ENCODE measurements around the gene HOXA9.

HOXA9 gene

DNA sequence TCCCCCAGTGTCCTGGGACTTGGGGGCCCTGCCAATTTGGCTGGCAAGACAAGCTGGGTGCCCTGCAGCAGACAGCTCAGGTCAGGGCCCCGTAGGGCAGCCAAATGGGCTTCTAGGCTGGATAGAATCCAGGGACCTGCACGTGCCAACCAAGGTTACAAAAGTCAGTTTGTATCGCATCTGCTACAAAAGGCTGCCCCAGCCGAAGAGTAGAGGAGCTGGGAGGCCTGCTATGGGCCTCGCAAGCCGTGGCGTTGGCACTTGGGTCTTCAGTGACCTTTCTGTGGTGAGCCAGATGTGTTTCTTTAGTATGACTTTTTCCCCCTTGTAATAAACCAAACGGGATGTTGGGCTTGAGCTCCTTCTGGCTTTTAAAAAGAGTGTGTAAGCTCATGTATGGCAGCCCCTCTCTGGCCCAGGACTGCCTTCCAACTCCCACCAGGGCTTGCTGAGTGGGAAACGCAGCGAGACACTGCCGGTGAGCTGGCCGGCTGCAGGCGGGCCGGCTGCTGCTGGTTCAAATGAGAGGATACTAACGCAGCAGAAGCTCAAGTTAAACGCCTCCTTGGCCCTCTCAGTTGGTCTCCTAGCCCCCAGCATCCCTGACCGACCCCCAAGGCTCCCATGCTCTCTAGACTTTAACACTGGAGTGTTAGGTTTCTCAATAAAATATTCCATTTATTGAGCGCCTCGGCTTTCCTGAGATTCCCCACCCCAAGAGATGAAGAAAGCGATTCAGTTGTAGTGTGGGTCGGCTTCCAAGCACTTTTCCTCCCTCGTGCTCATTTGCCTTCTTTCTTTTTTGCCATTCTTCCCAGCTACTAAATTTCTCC lies 11.8 kb upstream of the HOXA9 start:
- no peak for DNase-seq (ENCODE audit: low read depth in 2 of 2)

DNA sequence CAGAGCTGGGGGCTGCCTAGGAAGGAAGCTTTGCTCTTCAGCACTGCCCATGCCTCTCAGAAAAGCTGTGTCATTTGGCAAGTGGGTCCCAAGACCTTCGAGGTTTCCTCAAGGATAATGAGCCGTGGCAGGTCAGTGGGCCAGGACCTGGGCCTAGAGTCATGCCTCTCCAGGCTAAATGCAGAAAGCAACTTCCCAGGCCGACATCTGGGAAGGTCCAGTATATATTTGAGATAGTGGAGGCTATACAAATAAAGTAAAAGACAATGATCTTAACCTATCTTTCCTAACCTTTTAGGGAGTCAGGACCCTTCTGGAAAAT lies 11.1 kb upstream of the HOXA9 start:
- DNase-seq (ENCODE audit: low read depth in 2 of 2), result no peak

DNA sequence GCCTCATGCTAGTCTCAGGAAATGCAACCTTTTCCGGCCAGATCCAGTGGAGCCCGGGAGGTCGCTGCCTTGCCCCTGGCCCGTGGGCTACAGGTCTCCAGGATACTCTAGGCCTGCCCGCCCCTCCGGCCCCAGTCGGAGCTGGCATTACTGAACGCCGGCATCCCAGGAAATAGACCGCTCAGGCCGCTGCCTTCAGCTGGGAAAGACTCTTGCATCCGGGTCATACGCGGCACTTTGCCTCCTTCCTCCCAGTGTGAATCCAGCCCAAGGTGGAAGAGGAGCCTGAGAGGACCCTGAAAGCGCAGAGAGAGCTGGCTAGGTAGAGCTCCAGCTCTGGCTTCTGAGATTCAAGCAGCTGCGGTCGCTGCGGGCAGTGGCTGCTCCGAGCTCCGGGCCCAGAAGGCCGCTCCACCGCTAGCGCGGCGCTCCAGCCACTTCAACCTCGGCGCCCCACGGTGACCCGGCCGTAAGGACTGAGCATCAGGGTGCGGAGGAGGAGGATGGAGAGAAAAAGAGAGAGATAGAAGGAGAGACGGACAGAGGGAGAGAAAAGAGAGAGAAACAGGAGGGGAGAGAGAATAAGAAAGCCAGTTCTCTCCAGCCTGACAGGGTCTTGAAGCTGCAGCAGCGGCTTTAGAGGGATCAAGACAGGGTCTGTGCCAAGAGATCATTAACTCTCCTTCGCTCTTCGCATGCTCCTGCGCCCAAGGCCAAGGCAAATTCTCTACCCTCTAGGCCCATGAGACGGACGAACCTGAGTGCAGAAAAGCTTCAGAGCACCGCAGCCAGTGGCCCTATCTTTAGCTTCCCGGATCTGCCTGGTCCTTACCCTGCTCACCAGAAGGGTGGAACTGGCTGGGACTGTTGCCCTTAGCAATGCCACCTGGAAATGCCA lies 10.5 kb upstream of the HOXA9 start:
- DNase-seq (ENCODE audit: low read depth in 2 of 2), result no peak

DNA sequence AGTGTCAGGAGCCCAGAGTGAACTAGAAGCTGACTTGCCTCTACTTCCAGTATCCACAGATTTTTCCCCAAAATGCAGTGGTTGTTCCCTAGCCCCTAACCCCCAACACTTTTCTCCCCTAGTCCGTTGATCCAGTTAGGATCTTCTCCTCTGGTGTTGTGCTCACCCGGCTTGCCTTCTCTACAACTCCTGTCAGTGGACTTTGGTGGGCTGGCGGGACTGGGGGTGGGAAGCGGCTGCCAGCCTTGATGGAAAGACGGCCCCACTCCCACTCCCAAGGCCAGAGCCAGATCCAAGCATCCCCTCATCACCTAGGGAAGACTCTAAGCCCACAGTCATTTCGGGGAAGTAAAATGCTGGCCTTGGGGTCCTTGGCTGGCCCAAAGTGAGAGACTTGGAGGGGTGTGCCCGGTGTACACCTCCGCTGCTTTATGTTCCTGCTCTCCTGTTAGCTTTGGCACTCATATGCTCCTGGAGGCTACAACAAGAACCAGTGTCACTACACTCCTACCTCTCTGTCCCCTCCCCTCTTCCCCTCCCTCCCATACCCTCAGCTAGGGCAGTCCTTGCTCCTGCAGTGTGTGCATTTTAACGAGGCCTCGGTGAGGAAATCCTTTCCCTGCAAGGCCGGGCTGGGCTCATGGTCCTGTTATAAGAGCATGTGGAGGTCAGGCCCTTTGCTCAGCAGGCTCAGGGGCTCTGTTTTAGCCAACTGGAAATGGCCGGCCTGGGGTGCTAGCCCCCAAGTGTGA lies 9.7 kb upstream of the HOXA9 start:
- no peak for DNase-seq (ENCODE audit: low read depth in 2 of 2)

DNA sequence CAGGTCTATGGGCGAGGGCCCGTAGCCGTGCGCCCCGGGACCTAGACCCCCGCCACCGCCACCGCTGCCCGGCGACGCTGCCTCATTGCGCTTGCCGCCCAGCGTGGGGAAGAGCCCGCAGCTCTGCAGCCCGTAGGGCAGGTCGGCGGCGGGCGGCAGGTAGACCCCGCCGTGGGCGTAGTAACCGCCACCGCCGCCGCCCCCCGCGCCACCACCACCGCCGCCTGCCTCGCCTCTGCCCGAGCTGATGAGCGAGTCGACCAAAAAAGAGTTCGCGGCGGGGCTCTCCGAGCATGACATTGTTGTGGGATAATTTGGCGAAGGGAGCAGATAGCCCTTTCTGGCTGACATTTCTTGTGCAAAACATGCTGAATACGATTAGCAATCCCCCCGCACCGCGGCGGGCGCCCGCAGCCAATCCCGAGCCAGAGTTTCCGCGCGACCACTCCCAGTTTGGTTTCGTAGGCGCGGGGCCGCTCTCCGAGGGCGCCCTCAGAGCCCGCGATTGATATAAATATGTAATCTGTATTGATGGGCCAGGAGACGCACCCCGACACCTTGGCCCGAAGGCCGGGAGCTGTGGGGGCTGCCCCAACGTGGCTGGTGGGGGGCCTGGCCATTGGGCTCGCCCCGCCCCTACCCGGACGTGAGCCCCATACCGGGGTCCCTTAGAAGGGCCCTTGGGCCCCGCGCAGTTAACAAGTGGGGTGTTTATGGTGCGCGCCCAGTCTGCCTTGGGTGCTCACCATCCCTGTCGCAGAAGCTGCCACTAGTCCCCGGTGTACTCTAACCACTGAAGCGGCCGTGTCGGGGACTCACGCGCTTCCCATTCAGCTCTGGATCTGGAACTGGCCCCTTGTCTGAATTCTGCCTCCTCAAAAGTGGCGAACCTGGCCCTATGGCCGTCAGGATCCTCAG lies 8.9 kb upstream of the HOXA9 start, which contains the start of gene HOXA10:
HOXA10 (minus strand) TSS at position 365 of the 918 bp plus-strand sequence; CDS start at position 351, 14 bp downstream.
- DNase-seq (ENCODE audit: low read depth in 2 of 2), result no peak

DNA sequence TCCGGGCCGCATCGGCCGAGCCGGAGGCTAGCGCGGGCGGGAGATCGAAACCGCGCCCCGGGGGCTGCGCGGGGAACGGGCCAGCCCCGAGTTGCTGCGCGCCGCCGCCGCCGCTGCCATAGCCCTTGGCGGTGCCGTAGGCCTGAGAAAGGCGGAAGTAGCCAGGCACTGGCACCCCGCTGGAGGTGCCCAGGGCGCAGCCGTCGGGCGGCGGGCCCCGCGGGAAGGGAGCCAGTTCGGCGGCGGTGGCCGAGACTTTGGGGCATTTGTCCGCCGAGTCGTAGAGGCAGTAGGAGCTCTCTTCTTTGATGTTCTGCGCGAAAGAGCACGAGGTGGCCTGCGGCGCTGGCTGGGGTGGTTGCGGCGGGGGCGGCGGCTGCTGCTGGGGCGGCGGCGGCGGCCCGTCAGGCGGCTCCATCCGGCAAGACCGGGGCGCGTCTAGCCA lies 8.2 kb upstream of the HOXA9 start:
- DNase-seq (ENCODE audit: low read depth in 2 of 2), result no peak

DNA sequence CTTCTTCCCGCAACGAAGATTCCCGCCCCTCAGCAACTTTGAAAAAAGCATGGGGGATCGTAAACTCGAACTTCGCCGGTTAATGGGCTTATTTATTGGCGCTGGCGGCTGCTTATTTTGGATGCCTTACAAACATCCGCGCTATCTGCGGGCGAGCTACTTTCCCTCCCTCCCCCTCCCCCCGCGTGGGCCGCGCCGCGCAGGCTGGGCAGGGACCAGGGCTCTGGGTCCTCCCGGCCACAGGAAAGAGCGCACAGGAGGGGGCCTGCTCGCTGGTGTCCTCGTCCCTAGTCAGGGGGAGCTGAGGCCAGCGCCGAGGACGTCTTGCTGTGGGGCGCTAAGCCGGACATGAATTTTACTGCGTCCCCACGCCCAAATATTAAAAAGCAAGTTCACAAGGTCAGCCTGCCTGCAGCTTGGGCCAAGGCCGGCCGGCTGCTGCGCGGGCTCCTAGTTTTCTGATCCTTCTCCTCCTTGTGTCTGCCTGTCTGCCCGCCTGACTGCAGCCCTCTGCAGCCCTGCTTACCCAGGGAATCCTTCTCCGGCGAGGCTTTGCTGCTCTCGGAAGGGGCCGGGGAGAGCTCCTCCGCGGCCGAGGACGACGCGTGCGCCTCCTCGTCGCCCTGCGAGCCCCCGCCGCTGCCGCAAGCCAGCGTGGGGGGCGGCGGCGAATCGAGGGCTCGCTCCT lies 7.6 kb upstream of the HOXA9 start:
- no peak for DNase-seq (ENCODE audit: low read depth in 2 of 2)

DNA sequence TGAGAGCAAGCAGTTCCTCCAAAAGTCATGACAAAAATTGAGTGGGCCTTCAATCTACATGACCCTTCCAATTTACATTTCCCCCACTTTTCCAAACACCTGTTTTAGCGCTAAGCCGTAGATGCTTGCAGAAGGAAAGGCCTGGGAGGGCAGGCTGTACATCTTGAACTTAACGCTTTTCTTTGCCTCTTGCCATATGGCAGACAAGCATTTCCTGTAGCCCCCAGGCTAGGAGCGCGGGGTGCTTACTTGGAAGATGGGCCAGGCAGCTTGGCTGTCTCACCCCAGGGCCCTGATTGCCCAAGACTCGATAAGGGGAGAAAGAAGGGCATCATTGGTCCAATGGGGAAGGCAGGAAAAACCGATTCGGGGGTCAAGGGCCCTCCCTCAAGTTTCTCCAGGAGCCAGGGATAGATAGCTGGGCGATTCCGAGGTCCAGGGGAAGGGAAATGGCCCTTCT lies 7.0 kb upstream of the HOXA9 start:
- no peak for DNase-seq (ENCODE audit: low read depth in 2 of 2)

DNA sequence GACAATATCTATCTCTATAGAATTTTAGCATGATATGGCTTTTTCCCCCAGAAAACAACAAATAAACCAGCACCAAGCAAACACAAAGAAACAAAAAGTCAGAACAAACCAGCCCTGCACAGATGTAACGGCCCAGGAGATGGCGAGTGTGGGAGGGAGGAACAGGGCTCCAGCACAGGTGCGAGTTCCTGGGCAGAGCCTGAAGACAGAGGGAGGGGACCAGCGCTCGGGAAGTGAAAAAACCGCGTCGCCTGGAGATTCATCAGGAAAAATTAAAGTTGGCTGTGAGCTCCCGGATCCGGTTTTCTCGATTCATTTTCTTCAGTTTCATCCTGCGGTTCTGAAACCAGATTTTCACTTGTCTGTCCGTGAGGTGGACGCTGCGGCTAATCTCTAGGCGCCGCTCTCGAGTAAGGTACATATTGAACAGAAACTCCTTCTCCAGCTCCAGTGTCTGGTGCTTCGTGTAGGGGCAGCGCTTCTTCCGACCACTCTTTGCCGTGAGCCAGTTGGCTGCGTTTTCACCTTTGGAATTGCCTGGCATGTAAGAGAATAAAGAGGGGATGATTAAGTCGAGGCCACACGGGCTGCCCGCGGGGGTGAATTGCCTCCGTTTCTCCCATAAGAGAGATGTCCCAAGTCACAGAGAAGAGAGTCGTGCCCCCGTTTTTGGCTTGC lies 6.4 kb upstream of the HOXA9 start:
- no peak for DNase-seq (ENCODE audit: low read depth in 2 of 2)

DNA sequence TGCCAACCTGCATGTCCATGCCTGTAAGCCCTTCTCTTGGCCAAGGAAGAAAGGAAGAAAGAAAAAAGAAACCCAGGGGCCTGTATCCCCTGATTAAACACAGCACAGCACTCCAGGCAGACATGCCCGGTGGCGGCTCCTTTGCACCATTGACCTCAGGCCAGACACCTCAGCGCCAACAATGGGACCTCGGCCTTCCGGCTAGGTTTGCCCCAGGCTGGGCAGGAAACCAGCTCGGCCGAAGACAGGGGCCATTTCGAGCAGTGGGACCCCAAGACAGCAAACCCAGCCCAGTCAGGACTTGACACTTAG lies 5.9 kb upstream of the HOXA9 start:
- DNase-seq (ENCODE audit: low read depth in 2 of 2), result no peak

DNA sequence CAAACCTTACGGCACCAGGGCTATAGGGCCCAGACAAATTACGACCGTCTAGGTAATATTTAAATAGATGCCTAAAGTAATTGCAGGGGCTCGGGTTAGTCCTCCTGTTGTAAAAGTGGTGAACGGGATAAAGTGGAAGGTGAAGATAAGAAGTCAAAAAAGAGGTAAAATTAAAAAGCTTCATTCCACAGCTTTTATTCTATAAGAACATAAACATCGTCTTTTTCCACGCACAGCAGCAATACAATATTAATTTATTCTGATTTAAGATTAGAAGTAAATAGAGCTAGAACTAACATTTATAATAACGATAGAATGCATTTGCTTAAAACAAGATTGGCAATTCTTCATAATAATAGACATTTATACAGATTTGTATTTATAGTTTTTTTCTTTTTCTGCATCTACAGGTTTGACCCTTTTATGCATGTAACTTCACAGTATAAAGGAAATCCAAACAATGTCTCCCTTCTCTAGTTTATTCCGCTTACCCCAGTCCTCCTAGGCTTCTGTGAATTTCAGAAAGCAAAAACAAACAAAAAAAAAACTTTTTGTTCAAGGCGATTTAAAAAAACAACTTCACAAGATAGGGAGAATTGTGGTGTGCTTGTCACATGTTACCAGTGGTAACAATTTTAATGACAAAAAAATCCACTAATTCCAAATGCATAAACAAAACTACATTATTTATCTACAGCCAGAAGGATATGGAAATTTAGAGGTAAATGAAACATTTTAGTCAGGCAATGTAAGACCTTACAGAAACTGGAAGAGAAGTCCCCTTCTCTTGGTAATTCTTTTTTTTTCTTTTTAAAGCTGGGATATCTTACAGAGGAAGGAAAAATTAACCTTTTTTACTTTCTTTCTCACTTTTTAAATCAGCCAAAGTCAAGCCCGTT lies 5.3 kb upstream of the HOXA9 start:
- no peak for DNase-seq (ENCODE audit: low read depth in 2 of 2)

DNA sequence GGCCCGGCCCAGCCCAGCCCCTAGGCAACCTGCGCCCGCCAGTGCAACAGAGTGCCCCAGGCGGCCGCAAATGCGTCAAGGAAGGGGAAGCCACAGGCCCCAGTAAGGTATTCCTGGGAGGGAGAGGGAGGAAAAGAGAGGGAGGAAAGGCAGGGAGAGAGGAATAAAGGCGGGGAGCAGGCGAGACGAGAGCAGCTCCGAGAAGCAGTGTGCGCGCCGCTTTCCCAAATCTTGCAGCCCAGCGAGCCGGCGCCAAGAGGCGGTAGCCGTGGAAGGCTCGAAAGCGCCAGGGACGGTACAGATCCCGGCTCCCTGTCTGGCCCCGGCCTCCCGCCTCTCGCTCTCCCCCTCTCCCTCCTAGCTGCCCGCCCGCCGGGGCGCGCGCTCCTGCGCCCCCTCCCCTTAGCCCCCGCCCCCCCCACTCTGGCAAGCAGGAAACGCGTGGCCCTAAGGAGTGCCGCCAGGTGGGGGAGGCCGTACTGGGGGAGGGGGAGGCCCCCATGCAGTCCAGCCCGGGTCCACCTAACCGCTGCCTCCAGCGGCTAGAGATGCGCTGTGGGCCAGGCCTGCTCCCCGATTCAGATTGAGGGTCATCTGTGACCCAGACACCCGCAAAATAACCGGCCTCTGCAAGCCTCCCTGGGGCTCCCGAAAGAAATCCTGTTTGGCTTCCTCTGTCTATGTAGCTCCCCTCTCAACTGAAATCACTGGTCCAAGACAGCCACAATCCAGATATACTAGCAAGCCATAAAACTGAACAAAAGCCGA lies 4.5 kb upstream of the HOXA9 start:
- DNase-seq (ENCODE audit: low read depth in 2 of 2), result no peak

DNA sequence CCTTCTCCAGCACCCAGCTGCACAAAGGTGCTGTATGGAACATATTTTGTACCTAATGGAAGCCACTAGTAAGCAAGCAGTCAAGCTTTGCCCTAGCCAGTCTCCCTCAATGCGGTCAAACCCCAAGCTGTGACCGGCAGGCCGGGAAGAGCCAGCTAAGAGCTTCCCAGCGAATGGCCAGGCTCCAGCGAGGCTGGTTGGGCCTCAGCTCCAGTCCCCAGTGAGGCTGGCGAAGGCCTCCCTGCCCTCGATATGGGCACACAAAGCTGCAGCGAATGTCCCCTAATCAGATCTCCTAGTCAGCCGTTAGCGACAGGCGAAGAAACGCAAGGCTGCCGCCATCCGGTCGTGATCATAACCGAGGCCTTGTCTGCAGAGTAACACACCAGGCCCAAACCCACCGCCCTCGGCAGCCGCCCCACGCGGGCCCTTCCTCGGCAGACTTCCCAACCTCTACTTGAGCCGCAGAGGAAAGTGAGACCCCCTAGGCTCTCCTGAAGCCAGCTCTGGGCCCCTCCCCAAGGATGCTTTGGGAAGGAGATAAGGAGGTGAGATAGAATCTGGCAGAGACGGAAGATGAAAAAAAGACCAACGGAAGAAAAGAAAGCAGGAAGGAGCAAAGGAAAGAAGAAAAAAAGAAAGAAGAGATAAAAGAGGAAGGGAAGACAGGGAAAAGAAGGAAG lies 3.1 kb upstream of the HOXA9 start:
- no peak for DNase-seq (ENCODE audit: low read depth in 2 of 2)

DNA sequence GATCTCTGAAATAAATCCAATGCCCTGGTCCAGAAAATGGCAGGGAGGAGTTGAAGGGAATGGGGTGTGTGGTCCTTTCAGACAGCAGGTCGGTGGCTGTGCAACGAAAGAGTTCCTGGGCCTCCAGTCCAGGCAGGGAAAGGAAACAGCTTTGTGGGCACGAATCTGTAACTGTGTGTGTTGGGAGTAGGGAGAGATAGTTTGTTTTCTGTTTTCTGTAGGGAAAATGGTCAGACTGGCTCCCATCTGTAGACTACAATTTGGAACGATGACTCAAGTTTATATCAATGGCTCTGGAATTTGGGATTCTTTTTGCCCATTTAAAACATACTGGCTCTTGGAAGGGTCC lies 2.6 kb upstream of the HOXA9 start:
- DNase-seq (ENCODE audit: low read depth in 2 of 2), result no peak

DNA sequence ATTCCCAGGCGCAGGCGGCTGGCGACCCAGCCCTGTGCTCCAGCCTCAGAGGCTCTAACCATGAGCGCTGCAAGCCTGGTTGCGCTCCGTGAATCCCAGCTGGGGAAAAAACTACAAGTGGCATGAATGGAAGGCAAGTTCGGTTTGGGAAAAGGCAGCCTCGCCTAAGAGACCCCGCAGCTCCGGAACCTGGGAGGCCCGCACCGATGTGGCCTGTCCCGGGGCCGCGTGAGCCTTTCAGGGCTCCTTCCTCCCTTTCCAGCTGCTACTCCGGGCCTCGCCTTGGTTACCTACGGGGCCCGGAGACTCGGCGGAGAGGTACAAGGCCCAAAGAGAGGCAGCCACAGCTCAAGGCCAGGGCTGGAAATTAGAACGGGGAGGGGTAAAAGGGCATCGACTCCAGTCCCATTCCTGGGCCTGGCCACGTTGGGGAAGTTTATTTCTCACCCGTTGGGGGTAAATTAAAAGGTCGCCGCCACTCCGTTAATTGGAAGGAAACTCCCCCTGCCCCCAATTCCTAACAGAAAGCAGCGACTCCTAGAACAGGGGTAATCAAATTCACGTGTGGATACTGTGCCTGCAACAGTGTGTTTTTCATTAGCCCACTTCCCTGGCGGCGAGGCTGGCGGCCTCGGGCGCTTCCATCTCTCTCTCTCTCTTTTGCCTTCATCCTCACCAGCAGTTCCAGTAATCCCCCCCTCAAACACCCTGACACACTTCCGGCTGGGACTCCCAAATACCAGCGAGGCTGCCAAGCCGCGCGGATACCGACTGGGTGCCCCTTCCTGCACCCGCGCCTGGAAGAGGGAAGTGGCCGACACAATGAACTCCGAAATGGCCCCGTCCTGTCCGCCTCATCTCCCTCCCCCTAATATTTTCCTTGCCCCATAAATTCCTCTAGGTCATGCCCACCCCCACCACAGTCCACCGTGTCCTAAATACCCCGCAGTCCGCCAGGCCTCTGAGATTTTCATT lies 1.5 kb upstream of the HOXA9 start:
- no peak for DNase-seq (ENCODE audit: low read depth in 2 of 2)

DNA sequence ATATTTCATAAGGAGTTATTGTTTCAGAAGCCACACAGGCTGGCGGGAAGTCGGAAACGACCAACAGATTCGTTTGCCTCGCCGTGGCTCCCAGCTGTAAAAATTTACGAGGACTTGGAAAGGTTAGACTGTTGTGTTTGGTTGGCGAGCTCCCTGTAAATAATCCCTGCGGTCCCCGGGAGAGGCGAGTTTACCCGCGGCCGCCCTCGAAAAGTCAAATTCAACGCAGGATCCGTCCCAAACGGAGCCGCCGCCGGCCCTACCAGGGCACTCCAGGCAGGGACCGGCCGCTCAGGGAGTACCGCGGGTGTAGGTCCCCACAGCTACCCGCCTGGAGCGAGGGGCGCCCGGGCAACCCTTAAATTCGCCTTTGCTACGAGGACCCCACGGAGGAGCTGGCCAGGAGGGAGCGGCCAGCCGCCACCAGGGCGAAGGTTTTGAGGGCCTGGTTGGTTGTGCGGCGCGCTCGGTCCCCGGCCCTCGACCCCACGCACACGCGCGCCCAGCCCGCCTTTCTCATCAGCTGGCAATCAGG lies 726 bp upstream of the HOXA9 start:
- no peak for DNase-seq (ENCODE audit: low read depth in 2 of 2)
